Tongue (tissue), 2 donors: ENCODE data around the gene POLR2E. TPM values are rescaled to one million over a fixed set of nuclear protein-coding genes. Genes with fewer than 3 reads are reported as not detected.

Experiments used
- DNase-seq: peaks from one replicate; pipeline ENCODE4 v3.0.0-alpha.2; 2015
- total RNA-seq: library from RNA; depleted of rRNA; stranded (reverse); fragments of >200 nt; gene quantifications from one replicate; pipeline ENCODE4 v1.2.3, GENCODE V29; 2014

POLR2E gene
- total RNA-seq, 1 donor from 2014 or later = 73.4 TPM

- peak; percentile 66 for DNase-seq
Observed at GRCh38 chr19:1064661-1065605, 30.2 kb downstream of the POLR2E start.

GRCh38 chr19:1063909-1064660 lies 31.1 kb downstream of the POLR2E start:
- no peak for DNase-seq

GRCh38 chr19:1063030-1063908 lies 31.9 kb downstream of the POLR2E start:
- DNase-seq = no peak

GRCh38 chr19:1062387-1063029 lies 32.7 kb downstream of the POLR2E start:
- no peak for DNase-seq

GRCh38 chr19:1061987-1062386 lies 33.2 kb downstream of the POLR2E start:
- DNase-seq = no peak

GRCh38 chr19:1060689-1061088 lies 34.5 kb downstream of the POLR2E start:
- DNase-seq = no peak

- DNase-seq = no peak
Observed at GRCh38 chr19:1058112-1058511, 37.1 kb downstream of the POLR2E start.

- peak; percentile 33 for DNase-seq
Observed at GRCh38 chr19:1057176-1057855, 37.9 kb downstream of the POLR2E start.

- DNase-seq = no peak
Observed at GRCh38 chr19:1055886-1056620, 39.1 kb downstream of the POLR2E start.

GRCh38 chr19:1055028-1055425 lies 40.1 kb downstream of the POLR2E start:
- no peak for DNase-seq

- no peak for DNase-seq
Observed at GRCh38 chr19:1054102-1055027, 40.8 kb downstream of the POLR2E start.

- no peak for DNase-seq
Observed at GRCh38 chr19:1053176-1054101, 41.7 kb downstream of the POLR2E start.

- DNase-seq = no peak
Observed at GRCh38 chr19:1052349-1052975, 42.7 kb downstream of the POLR2E start.

GRCh38 chr19:1051791-1052190 lies 43.4 kb downstream of the POLR2E start:
- no peak for DNase-seq

GRCh38 chr19:1050989-1051788 lies 44.0 kb downstream of the POLR2E start:
- no peak for DNase-seq

GRCh38 chr19:1049800-1050199 lies 45.4 kb downstream of the POLR2E start:
- no peak for DNase-seq

- DNase-seq = no peak
Observed at GRCh38 chr19:1049106-1049505, 46.1 kb downstream of the POLR2E start.
